Calu3 (cell line): Measurements from ENCODE around the gene CRIM1. TPM values are rescaled to one million over a fixed set of nuclear protein-coding genes. Genes with fewer than 3 reads are reported as not detected.

Experiments
- BruUV-seq: library from RNA; stranded (reverse); fragments of 400-500 nt; replicated peaks from 2 replicates; lab custom pipeline; 2021; lab: Mats Ljungman, UMichigan
- CTCF ChIA-PET: fragments of 300-600 bp; sonication (Branson Sonifier 250); formaldehyde crosslinking; loops from one replicate; lab custom pipeline; 2022; ENCODE audit warnings: antibody characterized with exemption; lab: Charles Lee
- DNase-seq: peaks from one replicate; pipeline ENCODE4 v3.0.0; 2022
- H3K27ac Mint-ChIP-seq: one replicate; pipeline ENCODE4 v1.8.0; 2022; ENCODE audit warnings: mixed read lengths; ENCODE audit not compliant: unreplicated experiment
- H3K27me3 Mint-ChIP-seq: one replicate; pipeline ENCODE4 v1.8.0; 2022; ENCODE audit warnings: mixed read lengths; ENCODE audit not compliant: unreplicated experiment
- H3K36me3 Mint-ChIP-seq: one replicate; pipeline ENCODE4 v1.8.0; 2022; ENCODE audit warnings: mild to moderate bottlenecking, moderate library complexity, mixed read lengths; ENCODE audit not compliant: insufficient read depth, unreplicated experiment
- H3K4me1 Mint-ChIP-seq: one replicate; pipeline ENCODE4 v1.8.0; 2022; ENCODE audit warnings: mild to moderate bottlenecking, low read depth, mixed read lengths; ENCODE audit not compliant: unreplicated experiment
- H3K4me3 Mint-ChIP-seq: one replicate; pipeline ENCODE4 v1.8.0; 2022; ENCODE audit warnings: mild to moderate bottlenecking, low read depth, moderate library complexity, mixed read lengths; ENCODE audit not compliant: unreplicated experiment
- H3K9me3 Mint-ChIP-seq: one replicate; pipeline ENCODE4 v1.8.0; 2022; ENCODE audit warnings: low read depth, mixed read lengths; ENCODE audit not compliant: unreplicated experiment
- CTCF ChIP-seq: fragments of 200-600 bp; IDR thresholded peaks from one replicate; pipeline ENCODE4 v1.8.0; 2022; ENCODE audit warnings: antibody characterized with exemption; ENCODE audit not compliant: unreplicated experiment
- intact Hi-C: fragments of 100-400 bp; cut with micrococcal nuclease; formaldehyde crosslinking; loops from one replicate; pipeline ENCODE4 v1.10.0; 2022; ENCODE audit not compliant: unreplicated experiment
- total RNA-seq: library from RNA; stranded (reverse); gene quantifications from 2 replicates; pipeline ENCODE4 v1.2.3, GENCODE V29; 2022

The CRIM1 gene
- total RNA-seq, 1 experiment from 2014 or later = 57.6 TPM

- Mint-ChIP-seq H3K27ac (peak overlapping the region; percentile 85), H3K9me3 (no peaks in the 10 kb centered on the region), H3K27me3 (no peaks in the 10 kb centered on the region), H3K36me3 (peaks cover 13% of the 10 kb centered on the region), H3K4me3 (peak overlapping the region; percentile 45), H3K4me1 (peaks cover 48% of the 10 kb centered on the region)
- no peak for DNase-seq
- TF ChIP-seq CTCF = no peak
- CTCF ChIA-PET = interaction anchor here (0.5 to 1.2 kb wide), 2 partner anchors 10 to 134 kb away, joined by 3 to 4 read pairs; no protein-coding TSS in a partner anchor
- BruUV-seq = no TSS peak
- intact Hi-C loops = loop anchor here (5.0 kb wide), 1 partner anchor 211 kb away; the partner anchor contains the start of gene CRIM1
These were observed 213.1 kb downstream of the CRIM1 start for GRCh38 chr2:36568516-36569246.

DNA sequence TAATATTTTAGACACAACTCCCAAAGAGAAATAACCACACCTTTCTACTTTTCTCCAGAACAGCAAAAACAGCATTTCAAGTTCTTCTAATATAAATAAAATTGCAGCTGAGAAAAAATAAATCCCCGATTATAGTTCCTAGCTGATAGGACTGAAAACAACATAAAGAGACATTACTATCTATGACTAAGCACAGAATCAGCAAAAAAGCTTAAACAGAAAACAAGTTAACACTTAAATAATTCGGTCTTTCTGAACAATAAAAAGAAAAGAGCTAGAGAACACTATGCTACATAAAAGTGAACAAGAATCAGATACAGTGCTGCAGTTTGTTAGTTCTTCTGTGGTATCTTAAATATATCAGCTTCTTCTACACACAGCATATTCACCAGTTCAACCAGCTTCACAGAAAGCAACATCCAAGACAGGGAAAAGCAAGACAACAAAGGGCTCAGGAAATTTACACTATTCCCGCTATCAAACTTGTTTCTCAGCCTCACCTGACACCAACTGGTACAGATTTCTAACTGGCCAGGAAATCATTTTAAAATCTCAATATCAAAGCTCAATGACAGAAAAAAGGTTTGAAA is 213.8 kb downstream of the CRIM1 start:
- Mint-ChIP-seq H3K4me3 (peak overlapping the region; percentile 45), H3K4me1 (peaks cover 41% of the 10 kb centered on the region), H3K27ac (peak overlapping the region; percentile 85), H3K36me3 (peaks cover 12% of the 10 kb centered on the region), H3K27me3 (no peaks in the 10 kb centered on the region), H3K9me3 (no peaks in the 10 kb centered on the region)
- CTCF ChIA-PET = interaction anchor here (0.6 to 1.2 kb wide), 2 partner anchors 10 to 158 kb away, joined by 3 read pairs; no protein-coding TSS in a partner anchor
- DNase-seq = no peak
- intact Hi-C loops = loop anchor here (5.0 kb wide), 1 partner anchor 212 kb away; the partner anchor contains the start of gene CRIM1
- BruUV-seq = TSS peak; percentile 53
- TF ChIP-seq CTCF = no peak

- Mint-ChIP-seq H3K27ac (no peak overlapping the region), H3K4me3 (no peak overlapping the region), H3K9me3 (no peaks in the 10 kb centered on the region), H3K4me1 (peaks cover 31% of the 10 kb centered on the region), H3K36me3 (peaks cover 11% of the 10 kb centered on the region), H3K27me3 (no peaks in the 10 kb centered on the region)
- CTCF ChIA-PET = no interaction called here
- intact Hi-C loops = no loop called here
- BruUV-seq = no TSS peak
- no peak for TF ChIP-seq CTCF
- no peak for DNase-seq
These were observed 214.8 kb downstream of the CRIM1 start for GRCh38 chr2:36570416-36570815.

DNA sequence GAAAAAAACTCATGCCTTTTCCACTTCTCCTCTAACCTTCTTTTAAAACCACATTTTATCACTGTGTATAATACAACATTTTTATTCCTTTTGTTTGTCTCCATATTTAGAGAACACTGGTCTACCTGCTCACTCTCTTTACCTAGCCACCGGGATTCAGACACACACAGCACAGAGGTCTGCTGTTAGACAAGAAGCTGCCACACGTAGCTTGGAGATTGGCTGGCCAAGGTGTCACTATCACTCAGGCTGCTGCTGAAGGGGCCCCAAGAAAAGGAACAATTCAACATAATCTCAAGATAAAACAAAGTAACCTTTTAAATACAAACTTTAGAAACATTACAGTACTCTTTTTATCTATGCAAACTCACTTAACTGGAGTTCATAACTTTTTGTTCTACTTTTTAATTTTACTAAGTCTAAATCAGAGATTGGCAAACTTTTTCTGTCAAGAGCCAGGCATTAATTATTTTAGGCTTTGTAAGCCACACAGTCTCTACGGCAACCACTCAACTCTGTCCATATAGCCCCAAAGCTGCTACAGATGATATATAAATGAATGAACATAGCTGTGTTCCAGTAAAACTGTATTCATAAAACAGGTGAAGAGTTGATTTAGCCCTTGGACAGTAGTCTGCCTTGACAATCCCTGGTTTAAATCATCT is 216.6 kb downstream of the CRIM1 start:
- H3K4me3 Mint-ChIP-seq = no peak overlapping the region
- H3K27ac Mint-ChIP-seq = no peak overlapping the region
- intact Hi-C loops = no loop called here
- no peak for DNase-seq
- H3K36me3 Mint-ChIP-seq = peaks cover 11% of the 10 kb centered on the region
- no peaks in the 10 kb centered on the region for H3K27me3 Mint-ChIP-seq
- peaks cover 22% of the 10 kb centered on the region for H3K4me1 Mint-ChIP-seq
- no TSS peak for BruUV-seq
- CTCF ChIA-PET = no interaction called here
- TF ChIP-seq CTCF = no peak
- H3K9me3 Mint-ChIP-seq = no peaks in the 10 kb centered on the region
